ENCODE data around the gene ALDH4A1. TPM values are rescaled to one million over a fixed set of nuclear protein-coding genes. Genes with fewer than 3 reads are reported as not detected.

Gene ALDH4A1
- total and polyA plus RNA-seq, 2 experiments from 2014 or later: 11.3 to 33.8 TPM

DNA sequence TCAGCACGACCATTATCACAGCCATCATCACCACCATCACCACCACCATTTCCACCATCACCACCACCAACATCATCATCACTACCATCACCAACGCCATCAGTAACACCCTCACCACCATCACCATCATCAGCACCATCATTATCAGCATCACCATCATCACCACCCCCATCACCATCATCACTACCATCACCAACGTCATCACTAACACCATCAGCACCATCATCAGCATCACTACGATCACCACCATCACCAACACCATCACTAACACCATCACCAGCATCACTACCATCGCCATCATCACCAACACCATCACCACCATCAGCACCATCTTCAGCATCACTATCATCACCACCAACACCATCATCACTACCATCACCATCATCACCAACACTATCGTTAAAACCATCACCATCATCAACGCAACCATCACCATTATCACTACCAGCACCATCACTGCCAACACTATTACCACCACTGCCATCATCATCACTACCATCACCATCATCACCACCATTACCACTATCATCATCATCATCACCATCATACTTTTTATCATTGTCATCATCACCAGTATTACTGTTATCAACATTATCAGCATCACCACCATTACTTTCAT is 44.2 kb downstream of the ALDH4A1 start (continued):
- TF ChIP-seq, protein P1, sequence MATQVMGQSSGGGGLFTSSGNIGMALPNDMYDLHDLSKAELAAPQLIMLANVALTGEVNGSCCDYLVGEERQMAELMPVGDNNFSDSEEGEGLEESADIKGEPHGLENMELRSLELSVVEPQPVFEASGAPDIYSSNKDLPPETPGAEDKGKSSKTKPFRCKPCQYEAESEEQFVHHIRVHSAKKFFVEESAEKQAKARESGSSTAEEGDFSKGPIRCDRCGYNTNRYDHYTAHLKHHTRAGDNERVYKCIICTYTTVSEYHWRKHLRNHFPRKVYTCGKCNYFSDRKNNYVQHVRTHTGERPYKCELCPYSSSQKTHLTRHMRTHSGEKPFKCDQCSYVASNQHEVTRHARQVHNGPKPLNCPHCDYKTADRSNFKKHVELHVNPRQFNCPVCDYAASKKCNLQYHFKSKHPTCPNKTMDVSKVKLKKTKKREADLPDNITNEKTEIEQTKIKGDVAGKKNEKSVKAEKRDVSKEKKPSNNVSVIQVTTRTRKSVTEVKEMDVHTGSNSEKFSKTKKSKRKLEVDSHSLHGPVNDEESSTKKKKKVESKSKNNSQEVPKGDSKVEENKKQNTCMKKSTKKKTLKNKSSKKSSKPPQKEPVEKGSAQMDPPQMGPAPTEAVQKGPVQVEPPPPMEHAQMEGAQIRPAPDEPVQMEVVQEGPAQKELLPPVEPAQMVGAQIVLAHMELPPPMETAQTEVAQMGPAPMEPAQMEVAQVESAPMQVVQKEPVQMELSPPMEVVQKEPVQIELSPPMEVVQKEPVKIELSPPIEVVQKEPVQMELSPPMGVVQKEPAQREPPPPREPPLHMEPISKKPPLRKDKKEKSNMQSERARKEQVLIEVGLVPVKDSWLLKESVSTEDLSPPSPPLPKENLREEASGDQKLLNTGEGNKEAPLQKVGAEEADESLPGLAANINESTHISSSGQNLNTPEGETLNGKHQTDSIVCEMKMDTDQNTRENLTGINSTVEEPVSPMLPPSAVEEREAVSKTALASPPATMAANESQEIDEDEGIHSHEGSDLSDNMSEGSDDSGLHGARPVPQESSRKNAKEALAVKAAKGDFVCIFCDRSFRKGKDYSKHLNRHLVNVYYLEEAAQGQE (IDR thresholded peaks at IDR 0.05; ENCODE audit: unreplicated experiment): no peak
- no peak for TF ChIP-seq ZNF114 (CRISPR knock-in tag; IDR thresholded peaks at IDR 0.05)
- TF ChIP-seq CREB1 (CRISPR knock-in tag; IDR thresholded peaks at IDR 0.05; ENCODE audit: low read depth): no peak
- TF ChIP-seq EZH2 (IDR thresholded peaks at IDR 0.05; ENCODE audit: low read depth, unreplicated experiment): no peak
- TF ChIP-seq POLR2AphosphoS5 (IDR thresholded peaks at IDR 0.05; ENCODE audit: low read depth): no peak
- no peak for TF ChIP-seq ETS1 (IDR thresholded peaks at IDR 0.05)
- TF ChIP-seq JUNB (IDR thresholded peaks at IDR 0.05; ENCODE audit: unreplicated experiment): no peak
- no peak for TF ChIP-seq ZNF331 (CRISPR knock-in tag; IDR thresholded peaks at IDR 0.05; ENCODE audit: low read depth)

GRCh38 chr1:18856435-18856834 is 45.9 kb downstream of the ALDH4A1 start:
- Mint-ChIP-seq H3K4me3 (no peak overlapping the region), H3K9me3 (no peaks in the 10 kb centered on the region), H3K4me1 (no peaks in the 10 kb centered on the region), H3K27ac (no peak overlapping the region), H3K36me3 (ENCODE audit: low read depth) (no peaks in the 10 kb centered on the region), H3K27me3 (ENCODE audit: insufficient read depth, low read depth, poor library complexity) (peaks cover 4% of the 10 kb centered on the region)
- Histone ChIP-seq H3K4me2 (no peak overlapping the region), H3K4me1 (ENCODE audit: insufficient read depth) (no peaks in the 10 kb centered on the region), H3K36me3 (ENCODE audit: insufficient read depth) (no peaks in the 10 kb centered on the region), H3K27ac (ENCODE audit: low read depth) (no peak overlapping the region), H3K4me3 (no peak overlapping the region), H3K79me2 (replicated peaks; ENCODE audit: insufficient read depth) (no peaks in the 10 kb centered on the region), H3K9me2 (ENCODE audit: insufficient read depth) (0 out of 2 replicates have a peak, but pooled peaks cover 10% of the 10 kb centered on the region), H3K27me3 (ENCODE audit: insufficient read depth) (no peaks in the 10 kb centered on the region), H4K20me1 (replicated peaks; ENCODE audit: insufficient read depth) (no peaks in the 10 kb centered on the region), H3F3A (replicated peaks; ENCODE audit: low read depth) (no peaks in the 10 kb centered on the region), H2AFZ (no peak overlapping the region)
- TF ChIP-seq ZNF462 (CRISPR knock-in tag; IDR thresholded peaks at IDR 0.05): no peak
- no peak for TF ChIP-seq EZH2phosphoT487 (IDR thresholded peaks at IDR 0.05; ENCODE audit: unreplicated experiment)
- no peak for ATAC-seq
- DNase-seq (ENCODE audit: low spot score): no peak
